Measurements from ENCODE around the gene LRRC27. TPM values are rescaled to one million over a fixed set of nuclear protein-coding genes. Genes with fewer than 3 reads are reported as not detected.

Gene LRRC27
- total and polyA plus RNA-seq, 2 donors (not counting 1 experiment from before 2014, with no cell fraction given), result 23.6 to 25.6 TPM

DNA sequence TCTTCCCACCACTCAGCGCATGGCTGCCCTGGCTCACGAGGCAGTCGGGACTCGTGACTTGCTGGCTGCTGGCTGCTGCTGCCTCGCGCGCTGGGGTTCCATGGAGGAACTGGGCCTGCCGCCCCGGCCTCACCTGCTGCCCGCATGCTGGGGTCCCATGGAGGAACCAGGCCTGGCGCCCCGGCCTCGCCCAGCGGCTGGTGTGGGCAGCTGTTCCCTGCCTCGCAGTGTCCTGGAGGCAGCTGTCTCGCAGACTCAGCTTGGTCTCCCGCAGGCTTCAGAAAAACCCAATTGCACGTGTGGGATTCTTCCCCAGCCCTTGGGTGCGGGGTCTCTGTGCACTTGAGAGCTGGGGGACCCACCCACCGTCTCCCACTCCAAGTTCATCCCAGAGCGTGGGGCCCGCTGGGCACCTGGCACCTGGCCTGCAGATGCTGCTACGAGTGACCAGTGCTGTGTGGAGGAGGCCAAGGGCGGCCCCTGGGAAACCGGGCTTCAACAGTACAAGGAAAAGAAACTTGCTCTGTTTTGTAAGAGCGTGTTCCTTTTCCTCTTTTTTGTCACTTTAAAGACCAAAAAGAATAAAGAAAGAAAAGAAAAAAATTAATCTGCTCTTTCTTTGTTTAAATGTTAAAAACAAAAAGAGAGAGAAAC, 85.4 kb downstream of the LRRC27 start:
- Histone ChIP-seq H3K27me3 (replicated peaks in 1 of 4; ENCODE audit: control extremely low read depth in 1 of 4, control insufficient read depth in 3 of 4, insufficient read depth in 4 of 4, low read length in 3 of 4) (no peaks in the 10 kb centered on the region), H3K36me3 (replicated peaks in 1 of 2; ENCODE audit: control extremely low read depth in 1 of 2, control insufficient read depth in 1 of 2, extremely low read depth in 1 of 2, insufficient read depth in 2 of 2, low read length in 1 of 2) (peaks cover 0 to 11% of the 10 kb centered on the region in 2 experiments), H3K4me3 (ENCODE audit: control extremely low read depth in 1 of 5, extremely low read depth in 1 of 5, insufficient read depth in 1 of 5, low read depth in 2 of 5, low read length in 4 of 5) (no peak overlapping the region), H3K9me3 (ENCODE audit: control extremely low read depth in 1 of 3, control insufficient read depth in 2 of 3, insufficient read depth in 1 of 3, low read length in 2 of 3) (no peaks in the 10 kb centered on the region), H3K4me1 (ENCODE audit: control insufficient read depth in 2 of 2, insufficient read depth in 2 of 2, low read length in 2 of 2) (peaks cover 57 to 74% of the 10 kb centered on the region in 2 donors), H3K27ac (ENCODE audit: low read length in 2 of 2) (peak overlapping the region; percentile 82 to 99), H4K20me1 (ENCODE audit: control insufficient read depth, insufficient read depth, low read length, poor library complexity, severe bottlenecking) (no peaks in the 10 kb centered on the region), H3K79me2 (ENCODE audit: control insufficient read depth, insufficient read depth, low read length) (peaks cover 50% of the 10 kb centered on the region), H3K4me2 (replicated peaks; ENCODE audit: low read depth, low read length, poor library complexity, severe bottlenecking) (peak overlapping the region; percentile 63), H2AFZ (ENCODE audit: insufficient read depth, low read depth, low read length, poor library complexity, severe bottlenecking) (no peak overlapping the region), H3K9ac (ENCODE audit: low read length) (peak overlapping the region; percentile 38)
- H3K9me3 Mint-ChIP-seq (ENCODE audit: insufficient read depth), result no peaks in the 10 kb centered on the region
- intact Hi-C loops (cut with micrococcal nuclease), result no loop called here
- H3K4me1 Mint-ChIP-seq, result peaks cover 61% of the 10 kb centered on the region
- no peak for ATAC-seq (ENCODE audit: low read depth)
- peak overlapping the region; percentile 71 for H3K4me3 Mint-ChIP-seq
- ChIA-PET CTCF (interaction anchor here (0.9 to 1.3 kb wide), 2 partner anchors 16 to 30 kb away, joined by 3 read pairs; no protein-coding TSS in a partner anchor), POLR2A (interaction anchor here (0.7 to 1.4 kb wide), 4 partner anchors 20 to 27 kb away, joined by 4 to 8 read pairs (median 6); partner anchors contain the start of gene PWWP2B)
- H3K27me3 Mint-ChIP-seq, result no peaks in the 10 kb centered on the region
- TF ChIP-seq, protein P1, sequence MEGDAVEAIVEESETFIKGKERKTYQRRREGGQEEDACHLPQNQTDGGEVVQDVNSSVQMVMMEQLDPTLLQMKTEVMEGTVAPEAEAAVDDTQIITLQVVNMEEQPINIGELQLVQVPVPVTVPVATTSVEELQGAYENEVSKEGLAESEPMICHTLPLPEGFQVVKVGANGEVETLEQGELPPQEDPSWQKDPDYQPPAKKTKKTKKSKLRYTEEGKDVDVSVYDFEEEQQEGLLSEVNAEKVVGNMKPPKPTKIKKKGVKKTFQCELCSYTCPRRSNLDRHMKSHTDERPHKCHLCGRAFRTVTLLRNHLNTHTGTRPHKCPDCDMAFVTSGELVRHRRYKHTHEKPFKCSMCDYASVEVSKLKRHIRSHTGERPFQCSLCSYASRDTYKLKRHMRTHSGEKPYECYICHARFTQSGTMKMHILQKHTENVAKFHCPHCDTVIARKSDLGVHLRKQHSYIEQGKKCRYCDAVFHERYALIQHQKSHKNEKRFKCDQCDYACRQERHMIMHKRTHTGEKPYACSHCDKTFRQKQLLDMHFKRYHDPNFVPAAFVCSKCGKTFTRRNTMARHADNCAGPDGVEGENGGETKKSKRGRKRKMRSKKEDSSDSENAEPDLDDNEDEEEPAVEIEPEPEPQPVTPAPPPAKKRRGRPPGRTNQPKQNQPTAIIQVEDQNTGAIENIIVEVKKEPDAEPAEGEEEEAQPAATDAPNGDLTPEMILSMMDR (IDR thresholded peaks at IDR 0.05), result no peak
- no peak for TF ChIP-seq EZH2 (IDR thresholded peaks at IDR 0.05; ENCODE audit: borderline replicate concordance, insufficient read depth, low read depth, low read length, poor library complexity, severe bottlenecking)
- H3K27ac Mint-ChIP-seq, result peak overlapping the region; percentile 93
- no peak for DNase-seq
- WGBS (ENCODE audit: insufficient coverage), result 96% methylated on average over 21 of the region's 26 CpGs

DNA sequence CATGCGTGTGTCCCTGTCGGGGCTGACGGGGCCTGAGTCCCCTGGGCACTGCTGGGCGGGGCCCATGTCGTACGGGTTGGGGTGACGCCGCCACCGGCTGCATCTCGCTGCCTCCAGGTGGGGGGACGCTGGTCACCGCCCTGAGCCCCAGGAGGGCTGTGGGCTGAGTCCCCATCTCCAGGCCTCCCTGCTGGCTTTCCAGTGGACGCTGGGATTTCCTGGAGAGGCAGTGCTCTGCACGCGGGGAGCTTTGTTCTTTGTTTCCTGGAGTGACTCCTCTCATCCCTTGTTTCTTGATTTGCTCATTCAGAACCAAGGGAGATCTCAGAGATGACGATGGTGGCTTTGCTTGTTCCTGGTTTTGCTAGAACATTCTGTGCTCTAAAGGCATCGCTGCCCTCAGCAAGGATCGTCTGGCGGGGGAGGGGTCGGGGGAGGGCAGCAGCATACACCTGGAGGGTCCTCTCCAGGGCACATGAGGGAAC, 86.0 kb downstream of the LRRC27 start:
- DNase-seq (peak; percentile 87), ATAC-seq (ENCODE audit: low read depth) (peak; percentile 56)
- ChIA-PET CTCF (interaction anchor here (1.3 kb wide), 2 partner anchors 29 kb away, joined by 3 to 7 read pairs; no protein-coding TSS in a partner anchor), POLR2A (interaction anchor here (0.7 to 1.4 kb wide), 4 partner anchors 20 to 28 kb away, joined by 4 to 8 read pairs (median 6); partner anchors contain the start of gene PWWP2B)
- intact Hi-C loops (cut with micrococcal nuclease), result loop anchor here (1.0 kb wide), 1 partner anchor 10 kb away; no protein-coding TSS in a partner anchor
- H3K27ac ChIP-seq (ENCODE audit: low read length in 2 of 2), result peak overlapping the region; percentile 82 to 99
- H3K4me3 Mint-ChIP-seq, result peak overlapping the region; percentile 71
- peaks cover 0 to 11% of the 10 kb centered on the region in 2 experiments for H3K36me3 ChIP-seq (replicated peaks in 1 of 2; ENCODE audit: control extremely low read depth in 1 of 2, control insufficient read depth in 1 of 2, extremely low read depth in 1 of 2, insufficient read depth in 2 of 2, low read length in 1 of 2)
- H3K27ac Mint-ChIP-seq, result peak overlapping the region; percentile 93
- peaks cover 64 to 75% of the 10 kb centered on the region in 2 donors for H3K4me1 ChIP-seq (ENCODE audit: control insufficient read depth in 2 of 2, insufficient read depth in 2 of 2, low read length in 2 of 2)
- peak overlapping the region; percentile 22 for H3K9ac ChIP-seq (ENCODE audit: low read length)
- 20% methylated on average over 20 of the region's 20 CpGs for WGBS (ENCODE audit: insufficient coverage)
- H3K9me3 ChIP-seq (ENCODE audit: control extremely low read depth in 1 of 3, control insufficient read depth in 2 of 3, insufficient read depth in 1 of 3, low read length in 2 of 3), result no peaks in the 10 kb centered on the region
- peak overlapping the region; percentile 63 for H3K4me2 ChIP-seq (replicated peaks; ENCODE audit: low read depth, low read length, poor library complexity, severe bottlenecking)
- H2AFZ ChIP-seq (ENCODE audit: insufficient read depth, low read depth, low read length, poor library complexity, severe bottlenecking), result no peak overlapping the region
- H3K79me2 ChIP-seq (ENCODE audit: control insufficient read depth, insufficient read depth, low read length), result peaks cover 44% of the 10 kb centered on the region
- H3K4me1 Mint-ChIP-seq, result peaks cover 66% of the 10 kb centered on the region
- no peaks in the 10 kb centered on the region for H3K27me3 Mint-ChIP-seq
- H3K4me3 ChIP-seq (ENCODE audit: control extremely low read depth in 1 of 5, extremely low read depth in 1 of 5, insufficient read depth in 1 of 5, low read depth in 2 of 5, low read length in 4 of 5), result peak overlapping the region in 1 of 5 experiments; percentile 30
- TF ChIP-seq, protein P1 (IDR thresholded peaks at IDR 0.05), result no peak
- no peak for TF ChIP-seq EZH2 (IDR thresholded peaks at IDR 0.05; ENCODE audit: borderline replicate concordance, insufficient read depth, low read depth, low read length, poor library complexity, severe bottlenecking)
- H3K27me3 ChIP-seq (replicated peaks in 1 of 4; ENCODE audit: control extremely low read depth in 1 of 4, control insufficient read depth in 3 of 4, insufficient read depth in 4 of 4, low read length in 3 of 4), result no peaks in the 10 kb centered on the region
- no peaks in the 10 kb centered on the region for H4K20me1 ChIP-seq (ENCODE audit: control insufficient read depth, insufficient read depth, low read length, poor library complexity, severe bottlenecking)
- H3K9me3 Mint-ChIP-seq (ENCODE audit: insufficient read depth), result no peaks in the 10 kb centered on the region
